ENCODE measurements around the gene EFCAB6.

The EFCAB6 gene

GRCh38 chr22:43811777-43812148 lies 342 bp downstream of the EFCAB6 start:
- DNase-seq: no peak

GRCh38 chr22:43802897-43803495 lies 9.1 kb downstream of the EFCAB6 start:
- no peak for DNase-seq

GRCh38 chr22:43800970-43801369 lies 11.1 kb downstream of the EFCAB6 start:
- no peak for DNase-seq

- DNase-seq: no peak
Observed at GRCh38 chr22:43798492-43798891, 13.6 kb downstream of the EFCAB6 start.

GRCh38 chr22:43796567-43796966 lies 15.5 kb downstream of the EFCAB6 start:
- no peak for DNase-seq

- no peak for DNase-seq
Observed at GRCh38 chr22:43795320-43795719, 16.8 kb downstream of the EFCAB6 start.

GRCh38 chr22:43792905-43793304 lies 19.2 kb downstream of the EFCAB6 start:
- DNase-seq: no peak

- DNase-seq: no peak
Observed at GRCh38 chr22:43789452-43789851, 22.7 kb downstream of the EFCAB6 start.

GRCh38 chr22:43783777-43784176 lies 28.3 kb downstream of the EFCAB6 start:
- no peak for DNase-seq

GRCh38 chr22:43782448-43782847 lies 29.7 kb downstream of the EFCAB6 start:
- DNase-seq: no peak

GRCh38 chr22:43777286-43777685 lies 34.8 kb downstream of the EFCAB6 start:
- DNase-seq: no peak

- DNase-seq: no peak
Observed at GRCh38 chr22:43776081-43776670, 35.9 kb downstream of the EFCAB6 start.

GRCh38 chr22:43774318-43774915 lies 37.7 kb downstream of the EFCAB6 start:
- DNase-seq: no peak

GRCh38 chr22:43772831-43773230 lies 39.3 kb downstream of the EFCAB6 start:
- no peak for DNase-seq

- no peak for DNase-seq
Observed at GRCh38 chr22:43755452-43755851, 56.7 kb downstream of the EFCAB6 start.

- no peak for DNase-seq
Observed at GRCh38 chr22:43755011-43755410, 57.1 kb downstream of the EFCAB6 start.

GRCh38 chr22:43754176-43754575 lies 57.9 kb downstream of the EFCAB6 start:
- DNase-seq: no peak

GRCh38 chr22:43753688-43754087 lies 58.4 kb downstream of the EFCAB6 start:
- no peak for DNase-seq

- DNase-seq: no peak
Observed at GRCh38 chr22:43750751-43751150, 61.4 kb downstream of the EFCAB6 start.

GRCh38 chr22:43749473-43749872 lies 62.6 kb downstream of the EFCAB6 start:
- no peak for DNase-seq

GRCh38 chr22:43747877-43748276 lies 64.2 kb downstream of the EFCAB6 start:
- DNase-seq: no peak

- DNase-seq: no peak
Observed at GRCh38 chr22:43747058-43747457, 65.0 kb downstream of the EFCAB6 start.

GRCh38 chr22:43745783-43746356 lies 66.2 kb downstream of the EFCAB6 start:
- no peak for DNase-seq

- DNase-seq: no peak
Observed at GRCh38 chr22:43745411-43745770, 66.7 kb downstream of the EFCAB6 start.
